GM18907 (cell line): Measurements from ENCODE around the gene MAP3K1.

Experiments used
- ATAC-seq: cut with Tn5 transposase; IDR thresholded peaks from one replicate; pipeline ENCODE4 v1.9.1; 2021; ENCODE audit warnings: mild to moderate bottlenecking, moderate library complexity; ENCODE audit not compliant: unreplicated experiment

MAP3K1 gene

DNA sequence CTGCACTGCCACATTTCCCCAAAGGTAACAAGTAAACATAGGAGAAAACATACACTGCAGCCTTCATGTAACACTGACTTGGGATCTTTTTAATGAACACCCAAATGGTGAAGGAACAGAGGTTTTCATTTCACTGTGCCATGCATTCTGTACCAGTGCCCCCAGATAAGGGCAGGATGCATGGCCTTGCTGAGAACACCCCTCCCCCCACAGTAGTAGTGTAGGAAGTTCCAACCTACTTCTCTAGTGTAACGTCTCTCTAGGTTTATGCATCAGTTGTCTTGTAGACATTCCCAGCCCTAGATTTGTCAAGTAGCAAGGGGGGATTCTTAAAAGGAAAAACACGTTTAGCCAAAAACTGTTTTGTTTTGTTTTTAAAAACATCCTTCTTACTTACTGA, 29.9 kb downstream of the MAP3K1 start:
- ATAC-seq, result no peak

DNA sequence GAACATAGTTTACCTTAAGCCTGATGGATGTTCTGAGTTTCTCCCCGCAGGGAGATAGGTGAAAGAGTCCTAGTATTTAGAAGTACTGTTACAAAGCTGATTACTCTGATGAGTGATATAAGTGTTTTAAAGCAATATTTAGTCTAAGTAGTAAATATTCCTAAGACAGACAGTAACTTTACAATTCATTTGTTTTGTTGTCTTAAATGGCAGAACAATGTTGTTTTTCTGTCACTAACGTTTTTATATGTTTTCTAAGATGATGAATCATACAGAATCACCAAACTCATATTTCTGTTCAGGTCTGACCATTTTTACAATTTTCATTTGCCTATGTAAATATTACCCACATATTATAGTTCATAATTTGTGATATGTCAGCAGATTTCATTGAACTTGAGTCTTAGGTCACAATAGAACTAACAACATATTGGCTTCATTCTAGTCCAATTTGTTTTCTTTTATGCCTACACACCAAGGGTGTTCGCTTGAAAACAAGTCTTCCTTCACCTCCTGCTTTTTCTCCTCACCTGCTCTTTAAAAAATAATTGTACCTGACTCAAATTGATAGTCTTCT, 30.6 kb downstream of the MAP3K1 start:
- no peak for ATAC-seq

DNA sequence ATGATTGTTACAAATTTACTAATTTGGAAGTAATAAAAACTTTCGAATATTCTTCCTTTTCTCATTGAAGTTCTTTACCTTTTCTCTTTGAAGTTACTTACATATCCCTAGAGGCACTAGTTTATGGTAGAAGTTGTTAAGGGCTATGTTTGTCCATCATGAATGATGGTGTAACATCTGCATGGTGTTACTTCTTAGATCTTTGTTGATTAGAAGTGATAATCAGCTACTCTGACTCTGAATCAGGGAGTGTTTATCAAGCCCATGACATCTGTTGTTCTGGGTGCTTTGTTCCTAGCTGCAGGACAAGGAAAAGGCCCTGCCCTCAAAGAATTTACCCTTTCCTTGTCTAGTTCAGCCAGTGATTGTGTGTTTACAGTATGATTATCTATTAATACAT, 32.9 kb downstream of the MAP3K1 start:
- ATAC-seq, result no peak

DNA sequence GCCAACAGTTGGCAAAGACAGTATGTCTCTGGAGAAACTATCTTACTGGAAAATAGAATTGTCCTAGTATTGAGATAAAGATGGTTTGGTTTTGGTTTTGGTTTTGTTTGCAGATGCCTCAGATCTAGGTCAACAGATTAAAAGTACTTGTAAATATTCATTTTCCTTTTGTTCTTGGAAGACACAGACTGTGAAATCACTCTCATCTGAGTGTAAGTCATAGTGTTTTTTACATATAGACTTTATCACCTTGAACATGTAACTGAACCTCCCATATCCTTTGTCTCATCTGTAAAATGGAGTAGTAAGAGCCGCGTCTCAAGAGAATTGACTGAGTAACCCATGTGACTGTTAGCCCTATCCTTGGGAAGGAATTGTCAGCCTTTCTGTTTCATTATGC, 34.3 kb downstream of the MAP3K1 start:
- no peak for ATAC-seq

DNA sequence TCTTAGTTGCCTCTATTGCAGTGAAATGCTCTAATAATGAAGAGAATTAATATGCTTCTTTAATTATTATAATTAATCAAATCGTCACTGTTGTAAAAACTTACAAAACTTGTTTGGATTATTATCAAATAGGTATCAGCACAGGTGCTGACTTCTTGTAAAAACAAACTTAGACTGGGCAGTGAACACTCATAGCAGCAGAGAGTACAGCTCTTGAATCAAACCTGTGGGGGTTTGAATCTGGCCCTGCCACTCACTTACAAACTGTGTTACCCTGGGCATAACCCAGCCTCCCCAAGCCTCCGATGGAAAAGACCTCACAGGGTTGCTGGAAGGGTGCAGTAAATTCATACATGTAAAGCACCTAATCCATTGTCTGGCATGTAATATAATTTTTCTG, 35.1 kb downstream of the MAP3K1 start:
- ATAC-seq, result no peak

DNA sequence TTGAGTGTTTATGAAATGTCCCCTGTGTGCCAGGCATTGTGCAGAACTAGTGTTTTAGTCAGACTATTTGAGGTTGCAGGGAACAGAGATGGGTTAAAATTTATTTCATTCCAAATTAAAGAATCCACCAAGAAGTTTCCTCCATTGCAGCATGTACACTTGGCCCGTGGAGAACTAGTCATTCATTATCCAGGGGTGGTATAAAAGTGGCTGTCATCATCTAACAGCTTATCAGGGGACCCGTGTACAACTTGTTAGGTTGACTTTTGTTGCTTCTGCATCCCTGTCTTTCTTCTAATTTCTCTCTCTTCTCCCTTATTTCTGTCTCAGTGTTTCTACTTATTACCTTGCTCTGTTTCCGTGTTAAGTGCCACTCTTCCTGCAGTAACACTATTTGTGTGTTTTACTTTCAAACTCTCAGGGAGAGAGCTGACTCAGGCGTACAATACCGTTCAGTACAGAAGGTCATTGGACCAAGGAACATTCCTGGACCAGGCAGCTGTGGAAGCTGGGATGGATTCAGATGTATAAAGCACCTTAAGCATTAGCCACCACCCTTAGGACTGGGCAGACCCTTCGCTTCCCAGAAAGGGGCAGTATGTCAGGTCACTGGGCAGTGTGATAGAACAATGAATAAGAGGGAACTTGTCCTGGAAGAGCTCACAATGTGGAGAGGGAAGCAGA, 36.1 kb downstream of the MAP3K1 start:
- ATAC-seq, result no peak

DNA sequence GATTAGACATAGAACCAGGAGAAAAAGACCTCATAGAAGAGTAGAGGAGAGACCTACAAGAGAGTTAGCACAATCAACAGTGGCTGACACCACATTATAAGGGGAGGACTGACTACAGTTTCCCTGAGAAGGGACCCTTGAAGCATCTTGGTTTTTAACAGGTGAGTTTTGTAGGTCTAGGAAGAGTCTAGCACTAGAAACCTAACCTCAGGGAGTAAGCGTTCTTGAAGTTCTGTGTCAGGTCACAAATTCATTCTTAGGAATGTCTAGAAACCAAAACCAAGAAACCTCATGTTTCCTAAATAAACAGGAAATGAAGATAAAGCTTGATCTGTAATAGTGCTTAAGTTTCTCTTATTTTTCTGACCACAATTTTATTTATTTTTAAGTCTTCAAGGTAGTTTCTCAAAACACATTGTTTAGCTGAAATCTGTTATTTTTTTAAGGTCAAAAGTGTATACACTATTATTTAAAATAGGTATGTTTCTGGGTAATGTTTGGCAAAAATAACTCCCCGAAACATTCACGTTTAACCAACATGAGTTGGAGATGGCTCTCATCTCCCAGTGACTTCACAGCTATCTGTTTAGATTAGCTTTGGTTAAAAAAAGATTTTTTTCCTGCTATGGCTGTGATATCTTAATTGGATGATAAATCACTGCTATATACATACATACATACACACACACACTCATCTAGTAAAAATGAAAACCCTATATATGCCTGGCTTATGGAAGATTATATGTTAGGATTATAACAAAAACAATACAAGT, 37.1 kb downstream of the MAP3K1 start:
- ATAC-seq, result no peak

DNA sequence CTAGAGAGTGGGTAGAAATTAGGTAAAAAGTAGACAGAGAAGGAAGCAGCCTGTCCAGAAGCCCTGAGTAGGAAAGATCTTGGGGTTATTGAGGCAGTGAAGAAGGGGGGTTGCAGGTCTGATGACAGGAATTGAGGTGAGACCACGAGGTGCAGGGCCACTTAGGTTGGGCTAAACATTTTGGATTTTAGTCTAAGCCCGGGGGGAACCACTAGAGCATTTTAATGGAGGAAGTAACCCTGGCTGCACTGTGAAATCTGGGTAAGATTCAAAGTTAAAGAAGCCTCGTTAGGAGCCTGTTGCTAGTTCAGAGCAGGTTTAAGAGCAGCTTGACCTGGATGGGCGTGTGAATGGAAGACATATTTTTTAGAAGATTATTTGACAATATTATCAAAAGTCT, 38.3 kb downstream of the MAP3K1 start:
- no peak for ATAC-seq

DNA sequence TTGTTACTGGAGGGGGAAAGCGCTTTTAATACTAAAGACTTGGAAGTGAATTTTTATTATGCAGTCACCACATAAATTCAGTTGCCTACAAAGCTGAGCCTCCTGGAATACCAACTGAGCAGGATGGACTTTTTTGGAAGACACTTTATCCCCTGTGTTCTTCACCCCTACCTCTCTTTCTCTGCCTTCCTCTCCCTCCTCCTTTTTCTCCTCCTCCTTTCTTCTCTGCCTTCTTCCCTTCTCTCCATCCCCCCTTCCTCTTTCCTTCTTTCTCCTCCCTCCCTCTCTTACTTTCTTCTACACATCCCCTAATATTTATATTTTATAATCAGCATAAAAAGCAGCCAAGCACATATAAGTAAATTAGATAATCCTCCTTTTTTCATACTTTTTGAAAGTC, 39.6 kb downstream of the MAP3K1 start:
- ATAC-seq, result no peak

DNA sequence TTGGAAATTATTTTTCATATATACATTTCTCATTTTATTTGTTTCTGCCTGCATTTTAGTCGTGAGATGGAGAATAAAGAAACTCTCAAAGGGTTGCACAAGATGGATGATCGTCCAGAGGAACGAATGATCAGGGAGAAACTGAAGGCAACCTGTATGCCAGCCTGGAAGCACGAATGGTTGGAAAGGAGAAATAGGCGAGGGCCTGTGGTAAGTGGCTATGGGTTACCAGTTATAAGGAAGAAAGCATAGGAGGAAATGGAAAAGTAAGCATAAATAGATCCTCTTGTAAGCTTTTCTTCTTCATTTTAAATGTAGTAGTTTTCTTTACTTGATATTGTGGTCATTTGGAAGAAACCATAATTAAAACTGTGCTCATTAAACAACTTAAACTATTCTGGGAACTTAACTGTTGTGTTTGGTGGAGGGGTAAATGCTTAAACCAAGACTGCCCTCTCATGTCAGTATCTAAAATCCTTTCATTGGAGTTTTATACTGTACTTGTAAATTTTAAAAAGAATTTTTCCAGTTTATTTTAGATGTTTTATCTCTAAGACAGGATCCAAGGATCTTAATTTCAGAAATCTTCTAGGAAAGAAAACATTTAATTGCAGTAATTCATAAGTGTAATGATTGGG, 41.3 kb downstream of the MAP3K1 start:
- ATAC-seq, result no peak

DNA sequence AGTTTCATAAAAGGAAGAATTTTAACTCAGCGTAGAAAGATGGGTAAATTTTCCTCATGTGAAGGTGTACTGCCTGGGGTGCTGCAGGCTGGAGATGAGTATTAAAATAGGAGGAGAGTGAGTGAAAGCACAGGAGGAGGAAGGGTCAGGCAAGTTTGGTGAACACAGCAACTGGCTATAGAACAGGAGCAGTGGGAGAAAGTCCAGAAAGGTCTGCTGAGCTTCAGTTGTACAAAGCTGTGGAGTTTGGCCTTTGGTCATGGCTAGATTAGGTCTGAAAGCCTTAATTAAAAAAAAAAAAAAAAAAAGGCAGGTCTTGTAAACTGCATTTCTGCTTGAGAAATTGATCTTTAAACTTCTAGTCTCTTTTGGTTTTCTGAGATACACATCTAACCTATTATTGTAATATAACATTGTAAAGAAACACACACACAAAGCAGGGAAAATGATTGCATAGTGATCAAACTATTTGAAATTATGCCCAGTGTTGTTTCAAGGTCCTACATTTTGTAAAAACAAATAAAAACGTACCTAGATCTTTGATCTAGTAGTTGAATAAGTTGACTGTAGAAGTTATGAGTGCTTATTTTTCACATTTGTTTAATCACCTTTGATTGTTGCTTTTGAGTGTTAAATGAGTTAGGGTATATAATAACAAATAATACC, 43.6 kb downstream of the MAP3K1 start:
- no peak for ATAC-seq

DNA sequence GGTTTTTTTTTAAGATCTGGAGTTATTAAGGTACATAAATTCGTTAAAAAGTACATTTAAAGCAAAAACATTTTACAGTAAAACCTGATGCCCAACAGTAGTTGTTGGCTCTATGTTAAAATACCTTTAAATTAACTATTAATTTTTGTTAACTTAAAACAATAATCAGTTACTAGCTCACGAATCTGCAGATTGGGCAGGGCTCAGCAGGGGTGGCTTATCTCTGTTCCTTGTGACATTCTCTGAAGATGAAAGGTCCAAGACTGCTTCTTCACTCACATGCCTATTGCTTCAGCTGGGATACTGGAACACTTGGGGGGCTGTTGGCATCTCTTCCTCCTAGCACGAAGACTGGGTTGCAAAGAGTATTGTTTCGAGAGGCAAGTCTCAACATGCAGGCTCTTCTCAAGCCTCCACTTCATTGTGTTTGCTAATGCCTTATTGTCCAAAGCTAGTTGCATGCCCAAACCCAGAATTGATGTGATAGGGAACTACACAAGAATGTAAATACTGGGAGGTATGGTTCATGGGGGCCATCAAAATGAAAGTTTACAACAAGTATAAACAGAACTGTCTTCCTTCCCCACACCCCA, 46.6 kb downstream of the MAP3K1 start:
- no peak for ATAC-seq

DNA sequence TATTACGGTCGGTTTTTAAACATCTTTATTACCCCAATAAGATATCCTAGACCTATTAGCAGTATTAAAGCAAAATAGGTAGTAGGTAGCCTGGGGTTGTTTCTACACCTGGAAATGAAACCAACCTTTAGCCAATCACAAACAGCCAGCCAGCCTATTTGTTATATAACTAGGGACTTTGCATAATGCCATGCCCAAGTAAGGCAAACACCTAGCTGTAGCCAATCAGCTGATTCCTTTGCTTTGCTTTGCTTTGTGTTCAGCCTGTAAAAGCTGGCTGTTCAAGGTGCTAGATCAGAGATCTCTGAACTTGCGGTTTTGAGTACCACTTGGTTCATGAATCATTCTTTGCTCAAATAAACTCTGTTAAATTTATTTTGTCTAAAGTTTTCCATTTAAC, 47.6 kb downstream of the MAP3K1 start:
- no peak for ATAC-seq

DNA sequence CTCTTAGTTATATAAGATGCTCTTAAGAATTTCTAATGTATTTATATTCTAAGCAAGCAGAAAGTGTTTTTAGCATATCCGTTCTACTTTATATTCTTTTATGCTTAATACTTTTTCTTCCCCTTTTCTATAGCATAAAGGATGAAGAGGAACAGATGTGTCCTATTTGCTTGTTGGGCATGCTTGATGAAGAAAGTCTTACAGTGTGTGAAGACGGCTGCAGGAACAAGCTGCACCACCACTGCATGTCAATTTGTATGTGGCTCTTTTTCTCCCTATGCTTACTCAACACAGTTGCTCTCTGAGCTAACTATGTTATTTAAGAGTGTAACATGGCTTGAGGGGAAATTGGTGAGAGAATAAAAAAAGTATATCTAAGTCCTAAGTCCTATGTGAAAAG, 56.4 kb downstream of the MAP3K1 start:
- no peak for ATAC-seq

DNA sequence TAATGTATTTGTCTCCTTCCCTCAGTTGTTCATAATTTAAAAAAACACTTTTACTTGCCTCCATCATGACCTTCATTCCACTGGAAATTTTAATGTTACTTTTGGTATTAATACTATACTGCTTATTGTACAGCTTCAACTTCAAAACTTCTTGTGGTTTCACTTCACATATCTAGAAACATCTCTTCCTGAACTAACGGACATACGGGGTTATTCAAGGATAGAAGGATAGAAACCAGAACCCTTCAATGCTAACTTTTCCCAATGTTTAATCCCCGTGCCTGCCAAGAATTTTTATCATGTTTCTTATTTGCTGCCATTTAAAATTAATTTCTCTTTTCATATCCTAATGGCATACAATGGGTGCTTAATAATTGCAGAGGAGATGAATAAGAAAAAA, 57.7 kb downstream of the MAP3K1 start:
- ATAC-seq, result no peak

DNA sequence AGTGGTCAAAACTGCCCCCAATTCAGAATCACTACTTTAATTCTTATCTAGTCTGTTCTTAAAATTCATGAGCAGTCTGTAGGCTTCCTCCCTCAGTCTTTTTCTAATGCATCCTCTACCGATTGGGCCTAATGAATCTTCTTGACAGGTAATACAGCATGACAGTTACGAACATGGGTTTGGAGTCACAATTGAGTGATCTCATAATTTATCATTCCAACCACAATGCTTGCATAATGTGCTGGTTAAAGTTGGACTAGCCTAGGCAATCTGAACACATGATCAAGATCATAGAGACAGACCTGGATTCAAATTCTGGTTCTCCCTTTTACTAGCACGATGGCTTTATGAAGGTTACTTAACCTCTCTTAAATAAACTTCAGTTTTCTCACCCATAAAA, 61.0 kb downstream of the MAP3K1 start:
- ATAC-seq, result no peak

DNA sequence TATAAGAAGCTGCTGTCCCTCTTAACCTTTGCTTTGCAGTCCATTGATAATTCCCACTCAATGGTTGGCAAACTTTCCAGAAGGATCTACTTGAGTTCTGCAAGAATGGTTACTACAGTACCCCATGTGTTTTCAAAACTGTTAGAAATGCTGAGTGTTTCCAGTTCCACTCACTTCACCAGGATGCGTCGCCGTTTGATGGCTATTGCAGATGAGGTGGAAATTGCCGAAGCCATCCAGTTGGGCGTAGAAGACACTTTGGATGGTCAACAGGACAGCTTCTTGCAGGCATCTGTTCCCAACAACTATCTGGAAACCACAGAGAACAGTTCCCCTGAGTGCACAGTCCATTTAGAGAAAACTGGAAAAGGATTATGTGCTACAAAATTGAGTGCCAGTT, 66.2 kb downstream of the MAP3K1 start:
- no peak for ATAC-seq

DNA sequence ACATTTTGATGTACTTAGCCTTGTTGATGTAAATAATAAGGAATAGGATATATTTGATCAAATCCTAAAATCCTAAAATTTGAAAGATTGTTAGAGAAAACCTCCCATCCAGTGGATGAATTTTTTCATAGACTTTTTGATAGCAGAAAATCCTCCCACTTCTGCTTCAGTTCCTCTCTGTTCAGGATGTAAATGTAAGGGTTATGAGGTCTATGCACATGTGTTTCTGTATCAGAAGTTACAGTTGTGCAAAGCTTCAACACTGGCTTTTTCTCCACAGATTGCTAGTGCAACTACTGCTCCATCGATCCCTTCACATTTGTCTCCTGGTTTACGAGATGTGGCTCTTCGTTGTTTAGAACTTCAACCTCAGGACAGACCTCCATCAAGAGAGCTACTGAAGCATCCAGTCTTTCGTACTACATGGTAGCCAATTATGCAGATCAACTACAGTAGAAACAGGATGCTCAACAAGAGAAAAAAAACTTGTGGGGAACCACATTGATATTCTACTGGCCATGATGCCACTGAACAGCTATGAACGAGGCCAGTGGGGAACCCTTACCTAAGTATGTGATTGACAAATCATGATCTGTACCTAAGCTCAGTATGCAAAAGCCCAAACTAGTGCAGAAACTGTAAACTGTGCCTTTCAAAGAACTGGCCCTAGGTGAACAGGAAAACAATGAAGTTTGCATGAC, 78.1 kb downstream of the MAP3K1 start:
- no peak for ATAC-seq

DNA sequence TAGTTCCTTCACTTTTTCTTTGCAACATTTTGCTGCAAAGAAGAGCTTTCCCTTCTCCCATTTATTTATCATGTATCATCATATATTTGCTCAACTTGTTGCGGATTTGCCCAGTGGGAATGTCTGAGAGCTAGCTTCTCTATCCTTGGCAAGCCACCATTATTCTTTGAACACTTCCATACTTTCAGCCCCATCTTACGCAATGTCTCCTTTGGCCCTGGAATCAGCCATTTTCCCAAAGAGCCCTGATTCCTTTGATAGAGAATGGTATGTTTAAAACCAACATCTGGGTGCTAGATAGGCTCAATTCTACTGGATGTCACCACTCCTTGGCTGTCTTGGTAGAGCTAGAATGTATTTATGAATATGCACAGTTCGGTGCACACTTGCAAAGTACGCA, 81.4 kb downstream of the MAP3K1 start:
- no peak for ATAC-seq

DNA sequence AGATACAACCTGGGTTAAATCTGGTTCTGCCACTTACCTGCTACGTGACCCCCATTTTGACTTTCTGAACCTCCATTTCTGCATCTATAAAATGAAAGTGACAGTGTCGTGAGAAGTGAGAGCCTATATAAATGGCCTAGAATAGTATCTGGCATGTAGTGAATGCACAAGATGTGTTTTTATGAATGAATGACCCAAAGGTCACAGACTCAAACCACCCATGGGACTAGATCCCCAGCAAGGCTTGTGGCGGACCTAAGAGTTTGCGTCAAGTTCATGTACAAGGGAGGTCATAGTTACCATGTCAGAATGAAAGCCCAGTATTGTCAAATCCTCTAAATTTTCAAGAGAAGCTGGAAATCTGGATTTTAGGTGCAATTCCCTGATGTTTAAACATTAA, 82.9 kb downstream of the MAP3K1 start:
- ATAC-seq, result no peak
